ENCODE measurements around the gene ZNF143.

- TF ChIP-seq CTCF (IDR thresholded peaks at IDR 0.05; ENCODE audit: low read depth, low read length, poor library complexity, severe bottlenecking) = no peak
- no peak for TF ChIP-seq EZH2phosphoT487 (IDR thresholded peaks at IDR 0.05; ENCODE audit: borderline replicate concordance, low read length)
Measured at GRCh38 chr11:9446230-9446629, 14.6 kb upstream of the ZNF143 start.

All from DOHH2 (cell line).